ACC112 (cell line): ENCODE measurements around the gene COPS6.

Experiments used
- H2AFZ ChIP-seq: fragments of 200-600 bp; sonication (generic); one replicate; pipeline ENCODE4 v1.6.0; 2017; ENCODE audit warnings: antibody characterized with exemption, low read length; ENCODE audit not compliant: unreplicated experiment
- H3K27ac ChIP-seq: fragments of 200-600 bp; sonication (generic); 2 replicates; pipeline ENCODE4 v1.5.1; 2014; ENCODE audit warnings: low read depth, mild to moderate bottlenecking, antibody characterized with exemption, low read length, moderate library complexity
- H3K27me3 ChIP-seq: fragments of 200-600 bp; sonication (generic); 2 replicates; pipeline ENCODE4 v1.6.1; 2014; ENCODE audit warnings: mild to moderate bottlenecking, antibody characterized with exemption, low read length, moderate library complexity, mixed read lengths; ENCODE audit not compliant: insufficient read depth
- H3K36me3 ChIP-seq: fragments of 200-600 bp; sonication (generic); 2 replicates; pipeline ENCODE4 v1.6.1; 2016; ENCODE audit warnings: mild to moderate bottlenecking, antibody characterized with exemption, low read length, moderate library complexity, mixed read lengths; ENCODE audit not compliant: insufficient read depth
- H3K4me1 ChIP-seq: fragments of 200-600 bp; sonication (generic); one replicate; pipeline ENCODE4 v1.6.1; 2016; ENCODE audit warnings: low read length, mixed read lengths; ENCODE audit not compliant: insufficient read depth, unreplicated experiment, control insufficient read depth
- H3K4me3 ChIP-seq: fragments of 200-600 bp; sonication (generic); 2 replicates; pipeline ENCODE4 v1.5.1; 2014; ENCODE audit warnings: mild to moderate bottlenecking, low read depth, low read length
- H3K79me2 ChIP-seq: fragments of 200-600 bp; sonication (generic); one replicate; pipeline ENCODE4 v1.6.0; 2016; ENCODE audit warnings: low read length; ENCODE audit not compliant: control insufficient read depth, unreplicated experiment, insufficient read depth

Gene COPS6

GRCh38 chr7:100119970-100120732 lies 31.4 kb downstream of the COPS6 start:
- no peaks in the 10 kb centered on the region for H3K36me3 ChIP-seq
- H3K79me2 ChIP-seq = peaks cover 10% of the 10 kb centered on the region
- H3K4me1 ChIP-seq = peaks cover 6% of the 10 kb centered on the region
- peak overlapping the region; percentile 89 for H3K4me3 ChIP-seq
- H2AFZ ChIP-seq = peak overlapping the region; percentile 83
- H3K27me3 ChIP-seq = no peaks in the 10 kb centered on the region
- peak overlapping the region; percentile 81 for H3K27ac ChIP-seq

- peaks cover 11% of the 10 kb centered on the region for H3K4me1 ChIP-seq
- H3K4me3 ChIP-seq = peak overlapping the region; percentile 89
- peaks cover 10% of the 10 kb centered on the region for H3K79me2 ChIP-seq
- H2AFZ ChIP-seq = no peak overlapping the region
- H3K27ac ChIP-seq = no peak overlapping the region
- no peaks in the 10 kb centered on the region for H3K36me3 ChIP-seq
- no peaks in the 10 kb centered on the region for H3K27me3 ChIP-seq
Measured at GRCh38 chr7:100120733-100121036, 31.9 kb downstream of the COPS6 start.

- Histone ChIP-seq H3K4me3 (no peak overlapping the region), H3K27me3 (no peaks in the 10 kb centered on the region), H3K27ac (no peak overlapping the region), H3K79me2 (peaks cover 16% of the 10 kb centered on the region), H2AFZ (no peak overlapping the region), H3K4me1 (peaks cover 12% of the 10 kb centered on the region), H3K36me3 (no peaks in the 10 kb centered on the region)
Measured at GRCh38 chr7:100122067-100122466, 33.3 kb downstream of the COPS6 start.

GRCh38 chr7:100122568-100122967 lies 33.8 kb downstream of the COPS6 start:
- Histone ChIP-seq H3K4me3 (no peak overlapping the region), H3K4me1 (peaks cover 12% of the 10 kb centered on the region), H3K27me3 (no peaks in the 10 kb centered on the region), H3K27ac (no peak overlapping the region), H3K36me3 (no peaks in the 10 kb centered on the region), H2AFZ (no peak overlapping the region), H3K79me2 (peaks cover 16% of the 10 kb centered on the region)

GRCh38 chr7:100124301-100125230 lies 35.8 kb downstream of the COPS6 start:
- Histone ChIP-seq H2AFZ (no peak overlapping the region), H3K4me3 (no peak overlapping the region), H3K36me3 (no peaks in the 10 kb centered on the region), H3K4me1 (peaks cover 16% of the 10 kb centered on the region), H3K27ac (no peak overlapping the region), H3K27me3 (no peaks in the 10 kb centered on the region), H3K79me2 (peaks cover 8% of the 10 kb centered on the region)

- Histone ChIP-seq H3K4me1 (peaks cover 12% of the 10 kb centered on the region), H3K27me3 (no peaks in the 10 kb centered on the region), H3K27ac (peak overlapping the region; percentile 92), H3K4me3 (peak overlapping the region; percentile 85), H2AFZ (peak overlapping the region; percentile 64), H3K36me3 (no peaks in the 10 kb centered on the region), H3K79me2 (peaks cover 5% of the 10 kb centered on the region)
Measured at GRCh38 chr7:100126239-100126930, 37.6 kb downstream of the COPS6 start.

- H3K36me3 ChIP-seq = no peaks in the 10 kb centered on the region
- peaks cover 12% of the 10 kb centered on the region for H3K4me1 ChIP-seq
- peak within 1 kb of the TSS; percentile 85 for H3K4me3 ChIP-seq
- peak within 1 kb of the TSS; percentile 92 for H3K27ac ChIP-seq
- peak within 1 kb of the TSS; percentile 83 for H2AFZ ChIP-seq
- H3K79me2 ChIP-seq = peaks cover 5% of the 10 kb centered on the region
- H3K27me3 ChIP-seq = no peaks in the 10 kb centered on the region
Measured at GRCh38 chr7:100126931-100127865, 38.4 kb downstream of the COPS6 start, which contains the start of gene MBLAC1. Gene MBLAC1 (plus strand): TSS chr7:100126967. CDS start chr7:100127396, 429 bp downstream.

GRCh38 chr7:100127866-100128636 lies 39.3 kb downstream of the COPS6 start:
- peaks cover 5% of the 10 kb centered on the region for H3K79me2 ChIP-seq
- peaks cover 12% of the 10 kb centered on the region for H3K4me1 ChIP-seq
- no peak overlapping the region for H3K27ac ChIP-seq

GRCh38 chr7:100128637-100128963 lies 39.8 kb downstream of the COPS6 start:
- Histone ChIP-seq H3K27ac (no peak overlapping the region), H3K79me2 (peaks cover 5% of the 10 kb centered on the region), H2AFZ (no peak overlapping the region), H3K4me1 (peaks cover 12% of the 10 kb centered on the region), H3K27me3 (no peaks in the 10 kb centered on the region), H3K36me3 (no peaks in the 10 kb centered on the region), H3K4me3 (no peak overlapping the region; the same call in 1 of the 2 replicates)

More at GRCh38 chr7:100127866-100128636, 39.3 kb downstream of the COPS6 start:
- H2AFZ ChIP-seq = peak overlapping the region; percentile 83
- H3K36me3 ChIP-seq = no peaks in the 10 kb centered on the region
- H3K27me3 ChIP-seq = no peaks in the 10 kb centered on the region
- H3K4me3 ChIP-seq = peak overlapping the region; percentile 85
